GM12873 (cell line): ENCODE data around the gene TSPAN15.

Experiments
- TF ChIP-seq, protein P1 (sequence below): IDR thresholded peaks from 2 replicates; pipeline ENCODE4 v1.5.1; 2012; ENCODE audit warnings: low read depth, mild to moderate bottlenecking, moderate library complexity, low read length, control low read depth; ENCODE audit not compliant: insufficient read depth; ENCODE audit errors: missing control alignments

The TSPAN15 gene

DNA sequence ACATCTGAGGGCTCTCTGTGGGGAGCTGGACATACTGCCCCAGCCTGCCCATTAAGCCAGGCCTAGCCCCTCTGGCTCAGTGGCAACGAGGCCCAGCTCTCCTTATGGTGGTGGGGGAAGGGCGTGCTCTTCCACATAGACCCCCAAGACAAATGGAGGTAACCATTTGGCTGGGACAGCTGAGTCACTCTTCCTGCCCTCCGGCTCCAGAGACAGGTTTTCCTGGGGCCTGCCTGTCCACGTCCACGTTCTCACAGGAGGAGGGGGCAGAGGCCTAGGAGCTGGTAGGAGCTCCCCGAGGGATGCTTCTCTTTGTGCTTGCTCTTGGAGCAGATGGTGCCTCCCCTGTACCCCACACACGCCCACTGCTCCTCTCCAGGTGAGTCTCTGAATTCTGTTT is 33.5 kb downstream of the TSPAN15 start:
- TF ChIP-seq, protein P1, sequence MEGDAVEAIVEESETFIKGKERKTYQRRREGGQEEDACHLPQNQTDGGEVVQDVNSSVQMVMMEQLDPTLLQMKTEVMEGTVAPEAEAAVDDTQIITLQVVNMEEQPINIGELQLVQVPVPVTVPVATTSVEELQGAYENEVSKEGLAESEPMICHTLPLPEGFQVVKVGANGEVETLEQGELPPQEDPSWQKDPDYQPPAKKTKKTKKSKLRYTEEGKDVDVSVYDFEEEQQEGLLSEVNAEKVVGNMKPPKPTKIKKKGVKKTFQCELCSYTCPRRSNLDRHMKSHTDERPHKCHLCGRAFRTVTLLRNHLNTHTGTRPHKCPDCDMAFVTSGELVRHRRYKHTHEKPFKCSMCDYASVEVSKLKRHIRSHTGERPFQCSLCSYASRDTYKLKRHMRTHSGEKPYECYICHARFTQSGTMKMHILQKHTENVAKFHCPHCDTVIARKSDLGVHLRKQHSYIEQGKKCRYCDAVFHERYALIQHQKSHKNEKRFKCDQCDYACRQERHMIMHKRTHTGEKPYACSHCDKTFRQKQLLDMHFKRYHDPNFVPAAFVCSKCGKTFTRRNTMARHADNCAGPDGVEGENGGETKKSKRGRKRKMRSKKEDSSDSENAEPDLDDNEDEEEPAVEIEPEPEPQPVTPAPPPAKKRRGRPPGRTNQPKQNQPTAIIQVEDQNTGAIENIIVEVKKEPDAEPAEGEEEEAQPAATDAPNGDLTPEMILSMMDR = no peak

DNA sequence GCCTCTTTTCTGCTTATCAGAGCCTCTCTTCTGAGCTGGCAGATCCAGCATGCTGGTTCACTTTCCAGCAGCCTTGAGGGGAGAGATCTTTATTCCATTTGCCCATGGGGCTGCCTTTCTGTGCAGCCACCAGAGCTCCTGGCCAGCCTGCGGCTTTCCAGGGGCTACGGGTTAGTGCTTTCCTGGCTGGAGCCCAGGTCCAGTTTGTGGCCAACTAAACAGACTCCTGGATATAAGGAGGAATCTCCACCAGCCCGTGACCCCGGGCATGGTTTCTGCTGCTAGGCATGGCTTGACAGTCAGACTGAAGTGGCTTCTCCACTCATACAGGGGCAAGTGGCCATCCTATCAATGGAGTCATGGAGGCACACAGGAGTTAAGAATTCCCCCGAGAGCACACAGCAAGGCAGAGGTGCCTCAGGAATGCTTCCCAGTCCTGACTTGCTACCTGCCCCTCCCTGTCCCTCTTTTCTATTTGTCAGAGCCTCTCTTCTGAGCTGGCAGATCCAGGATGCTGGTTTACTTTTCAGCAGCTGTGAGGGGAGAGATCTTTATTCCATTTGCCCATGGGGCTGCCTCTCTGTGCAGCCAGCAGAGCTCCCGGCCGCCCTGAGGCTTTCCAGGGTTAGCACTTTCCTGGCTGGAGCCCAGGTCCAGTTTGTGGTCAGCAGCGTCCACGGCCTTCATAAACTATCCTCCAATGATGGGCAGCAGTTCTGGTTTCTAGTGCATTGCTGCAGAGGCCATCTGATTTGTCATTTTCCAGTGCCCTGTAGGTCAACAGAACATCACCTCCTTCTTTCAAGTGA is 35.9 kb downstream of the TSPAN15 start:
- TF ChIP-seq, protein P1 = no peak

DNA sequence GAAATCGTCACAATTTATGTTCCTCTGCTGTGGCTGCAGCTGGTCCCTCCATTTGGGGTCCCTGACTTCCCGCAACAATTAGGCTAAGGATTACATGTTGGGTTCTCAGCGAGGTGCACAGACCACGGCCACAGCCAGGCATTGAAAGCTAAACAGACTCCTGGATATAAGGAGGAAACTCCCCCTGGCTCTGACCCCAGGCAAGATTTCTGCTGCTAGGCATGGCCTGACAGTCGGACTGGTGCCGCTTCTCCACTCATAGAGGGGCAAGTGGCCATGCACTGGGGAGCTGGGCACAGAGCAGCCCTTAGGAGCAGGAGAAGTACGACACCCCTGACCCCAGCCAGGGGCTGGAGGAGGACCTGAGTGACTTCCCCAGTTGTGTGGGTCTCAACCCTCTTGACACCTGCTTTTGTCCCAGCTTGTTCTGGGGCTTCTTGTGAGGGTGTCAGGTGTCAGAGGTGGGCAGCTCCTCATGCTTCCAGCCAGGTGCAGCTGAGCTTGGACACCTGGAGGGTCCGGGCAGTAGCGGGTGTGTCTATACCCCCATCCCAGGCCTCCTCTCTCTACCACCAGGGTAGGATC is 38.3 kb downstream of the TSPAN15 start:
- TF ChIP-seq, protein P1 = no peak

DNA sequence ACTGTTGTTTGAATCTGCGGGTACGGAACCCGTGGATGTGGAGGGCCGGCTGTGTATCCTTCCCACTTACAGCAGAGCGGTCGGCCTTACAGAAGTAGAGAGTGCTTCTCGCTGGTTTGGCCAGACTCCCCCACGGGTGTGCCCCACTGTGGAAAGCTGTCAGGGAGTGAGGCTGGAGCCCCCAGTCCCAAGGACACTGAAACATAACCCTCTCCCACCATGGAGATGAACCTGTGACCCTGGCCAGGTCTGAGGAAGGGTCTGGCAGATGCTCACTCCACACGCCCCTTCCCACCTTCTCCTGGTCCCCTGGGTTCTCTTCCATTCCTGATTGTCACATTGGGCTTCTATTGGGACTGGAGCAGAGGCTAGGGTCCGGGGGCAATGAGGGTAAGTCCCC is 39.6 kb downstream of the TSPAN15 start:
- TF ChIP-seq, protein P1 = no peak

DNA sequence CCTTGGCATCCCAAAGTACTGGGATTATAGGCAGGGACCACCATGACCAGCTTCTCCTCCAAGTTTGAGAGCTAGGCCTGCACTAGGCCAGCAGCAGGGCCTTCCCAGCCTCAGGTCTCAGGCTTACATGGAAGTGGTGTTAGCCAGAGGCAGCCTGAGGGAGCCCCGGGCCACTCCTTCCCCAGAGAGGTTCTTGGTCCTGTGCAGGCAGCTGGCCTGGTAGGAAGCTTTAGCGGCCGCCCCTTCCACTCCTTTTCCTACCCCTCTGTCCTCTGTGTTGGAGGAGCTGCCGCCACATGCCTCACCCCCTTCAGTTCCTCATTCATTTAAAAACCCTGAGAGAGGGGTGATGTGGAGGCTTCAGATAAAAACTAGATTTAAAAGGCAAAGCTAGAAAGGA is 40.3 kb downstream of the TSPAN15 start:
- TF ChIP-seq, protein P1 = no peak

DNA sequence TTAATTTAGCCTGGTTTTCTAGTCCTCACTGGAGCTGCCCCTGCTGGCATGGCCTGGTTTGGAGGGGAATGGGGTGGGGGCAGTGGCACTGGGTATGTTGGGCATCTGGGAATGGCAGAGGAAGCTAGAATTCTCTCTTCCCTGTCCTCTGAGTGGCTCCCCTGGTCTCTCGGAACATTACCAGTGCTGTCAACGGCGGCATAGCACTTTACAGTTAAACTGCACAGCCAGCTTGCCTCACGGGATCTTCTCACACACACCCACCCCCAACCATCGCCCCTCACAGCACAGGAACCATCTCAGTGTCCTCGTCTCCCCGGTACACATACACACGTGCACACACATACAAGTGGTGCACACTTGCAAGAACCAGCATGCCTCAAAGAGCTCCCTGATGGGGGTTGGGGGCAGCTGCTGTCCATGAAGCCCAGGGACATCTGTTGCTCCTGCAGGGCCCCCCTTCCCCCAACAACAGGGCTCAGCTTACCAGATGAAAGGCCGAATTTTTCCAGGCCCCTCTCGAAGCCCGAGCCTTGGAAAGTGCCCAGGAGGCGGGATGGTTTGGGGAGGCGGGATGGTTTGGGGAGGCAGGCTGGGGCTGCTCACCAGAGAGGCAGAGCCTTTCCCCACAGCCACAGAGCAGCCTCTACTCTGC is 41.0 kb downstream of the TSPAN15 start:
- TF ChIP-seq, protein P1 = no peak

DNA sequence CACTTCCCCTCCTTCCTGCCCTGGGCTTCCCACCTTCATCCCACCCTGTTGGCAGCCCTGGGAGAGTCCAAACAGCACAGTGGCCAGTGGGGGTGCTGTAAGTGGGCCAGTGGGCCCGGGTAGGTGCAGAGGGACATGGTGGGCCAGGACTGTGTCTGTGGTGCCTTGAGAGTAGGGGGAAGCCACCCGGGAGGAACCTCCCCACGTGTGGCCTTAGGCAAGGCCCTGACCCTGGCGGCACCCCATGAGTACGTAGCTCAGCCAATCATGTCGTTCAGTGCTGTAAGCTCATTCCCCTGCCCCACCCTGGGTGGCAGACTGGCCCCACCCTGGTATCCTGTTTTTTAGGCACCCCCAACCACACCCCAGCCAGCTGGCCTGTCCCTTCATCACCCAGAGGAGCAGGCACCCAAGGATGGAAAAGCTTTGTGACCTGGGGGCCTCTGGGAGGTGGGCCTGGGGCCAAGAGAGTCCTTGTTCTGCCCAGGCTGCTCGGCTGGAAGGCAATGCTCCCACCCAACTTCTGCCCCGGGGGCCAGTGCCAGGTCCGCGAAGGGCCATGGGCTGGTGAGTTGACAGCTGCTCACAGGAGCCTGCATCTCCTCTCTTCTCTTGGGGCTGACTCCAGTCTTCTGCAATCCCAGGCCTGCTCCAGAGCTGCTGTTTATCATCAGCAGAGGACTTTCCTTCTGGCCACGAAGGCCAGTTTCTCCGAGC is 41.6 kb downstream of the TSPAN15 start:
- TF ChIP-seq, protein P1 = no peak
